GM12874 (cell line): ENCODE measurements around the gene CMSS1.

Experiments
- CTCF ChIP-seq: IDR thresholded peaks from 2 replicates; pipeline ENCODE4 v1.5.1; 2011; ENCODE audit warnings: low read depth, mild to moderate bottlenecking, control low read depth, low read length, moderate library complexity; ENCODE audit not compliant: insufficient read depth

CMSS1 gene

DNA sequence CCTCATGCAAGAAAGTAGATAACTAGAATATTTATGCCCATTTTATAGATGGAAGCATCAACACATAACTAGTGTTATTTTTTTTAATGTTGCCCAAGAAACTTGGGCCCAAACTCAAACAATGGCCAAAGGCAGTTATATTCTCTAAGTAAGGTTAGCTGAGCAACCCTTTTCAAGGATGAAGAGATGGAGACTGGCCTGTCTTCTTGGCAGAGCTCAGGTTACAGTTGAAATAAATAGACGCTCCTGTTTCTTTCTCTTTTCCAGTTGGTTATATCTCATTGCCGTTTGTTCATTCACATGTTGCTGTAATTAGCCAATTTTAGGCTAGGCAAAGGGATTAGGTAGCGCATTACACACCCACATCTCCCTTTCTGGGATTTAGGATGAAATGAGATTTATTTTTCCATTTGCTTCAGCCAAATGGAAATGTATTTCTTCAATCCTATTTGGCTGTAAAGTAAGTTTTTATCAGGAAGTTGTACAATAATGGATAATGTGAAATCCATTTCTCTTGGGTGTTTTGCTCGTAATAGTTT, 93.2 kb downstream of the CMSS1 start:
- no peak for TF ChIP-seq CTCF

DNA sequence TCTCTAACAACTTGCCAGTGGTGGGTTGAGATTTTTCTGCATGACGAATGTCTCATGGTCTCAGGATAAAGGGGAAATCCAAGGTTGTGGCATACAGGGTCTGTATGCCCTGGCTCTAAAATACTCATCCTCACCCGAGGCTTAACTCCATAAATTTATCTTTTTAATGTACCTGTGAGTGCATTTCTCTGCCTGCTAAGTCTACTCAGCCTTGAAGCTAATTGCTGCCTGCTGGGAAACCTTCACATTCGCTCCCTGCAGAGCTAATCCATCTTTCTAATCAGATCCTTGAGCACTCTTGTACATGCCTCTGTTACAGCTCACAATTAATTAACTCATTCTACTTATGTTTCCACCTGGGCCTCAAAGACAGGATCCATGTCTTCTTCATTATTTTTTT, 93.8 kb downstream of the CMSS1 start:
- no peak for TF ChIP-seq CTCF

DNA sequence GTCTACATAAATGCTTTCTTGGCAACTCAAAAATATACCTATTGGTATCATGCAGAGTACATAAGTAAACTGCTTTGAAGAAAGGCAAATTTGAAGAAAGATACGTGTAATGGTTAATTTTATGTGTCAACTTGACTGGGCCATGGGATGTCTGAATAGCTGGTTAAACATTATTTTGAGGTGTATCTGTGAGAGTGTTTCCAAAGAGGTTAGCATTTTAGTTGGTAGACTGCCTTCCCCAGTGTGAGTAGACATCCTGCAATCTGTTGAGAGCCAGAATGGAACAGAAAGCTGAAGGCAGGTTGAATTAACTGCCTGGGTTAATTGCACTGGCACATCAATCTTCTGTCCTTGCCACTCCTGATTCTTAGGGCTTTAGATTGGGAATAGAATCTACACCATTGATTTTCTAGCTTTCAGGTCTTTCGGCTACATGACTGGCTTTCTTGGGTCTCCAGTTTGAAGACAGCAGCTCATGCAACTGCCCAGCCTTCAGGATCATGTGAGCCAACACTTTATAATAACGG, 98.3 kb downstream of the CMSS1 start:
- no peak for TF ChIP-seq CTCF

DNA sequence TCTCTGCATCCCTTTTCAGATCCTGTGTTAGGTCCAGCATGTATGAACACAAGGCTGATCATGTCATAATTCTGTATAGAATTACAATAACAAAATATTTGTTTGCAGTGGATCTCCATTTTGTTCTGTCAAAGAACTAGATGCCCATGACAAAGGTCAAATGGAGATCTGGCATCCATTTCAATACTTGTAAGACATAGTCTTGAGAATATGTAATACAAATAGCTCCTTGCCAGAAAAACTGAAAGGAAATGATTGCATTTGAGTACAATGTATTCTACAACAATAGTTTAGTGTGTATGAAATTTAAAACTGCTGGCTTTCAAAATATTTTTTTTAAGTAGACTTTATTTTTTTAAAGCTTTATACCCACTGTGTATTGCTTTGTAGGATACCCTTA, 101.1 kb downstream of the CMSS1 start:
- no peak for TF ChIP-seq CTCF

DNA sequence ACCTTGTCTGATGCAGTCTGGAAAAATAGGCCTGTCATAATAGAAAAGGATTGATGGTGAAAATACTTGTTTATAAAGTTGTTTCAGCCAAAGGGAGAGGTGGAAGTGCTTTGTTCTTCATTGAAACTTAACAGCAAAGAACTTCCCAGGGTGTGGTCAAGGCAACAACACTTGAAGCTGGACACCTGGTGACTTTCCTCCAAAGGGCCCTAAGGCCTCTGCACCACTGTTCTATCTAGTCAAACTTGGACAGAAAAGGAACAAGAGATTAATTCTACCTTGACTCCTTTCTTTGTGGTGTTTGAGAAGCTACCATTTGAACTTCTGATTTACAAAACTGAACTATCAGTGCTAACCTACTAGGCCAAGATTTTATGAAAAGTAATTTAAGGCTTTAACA, 102.0 kb downstream of the CMSS1 start:
- no peak for TF ChIP-seq CTCF

GRCh38 chr3:99920481-99921376, 103.1 kb downstream of the CMSS1 start:
- TF ChIP-seq CTCF, result no peak

- no peak for TF ChIP-seq CTCF
Measured at GRCh38 chr3:99921377-99921695, 103.7 kb downstream of the CMSS1 start.
